HG03571 (cell line): Measurements from ENCODE around the gene TMIE.

Experiments used
- ATAC-seq: cut with Tn5 transposase; IDR thresholded peaks from one replicate; pipeline ENCODE4 v1.9.1; 2021; ENCODE audit not compliant: unreplicated experiment

The TMIE gene

DNA sequence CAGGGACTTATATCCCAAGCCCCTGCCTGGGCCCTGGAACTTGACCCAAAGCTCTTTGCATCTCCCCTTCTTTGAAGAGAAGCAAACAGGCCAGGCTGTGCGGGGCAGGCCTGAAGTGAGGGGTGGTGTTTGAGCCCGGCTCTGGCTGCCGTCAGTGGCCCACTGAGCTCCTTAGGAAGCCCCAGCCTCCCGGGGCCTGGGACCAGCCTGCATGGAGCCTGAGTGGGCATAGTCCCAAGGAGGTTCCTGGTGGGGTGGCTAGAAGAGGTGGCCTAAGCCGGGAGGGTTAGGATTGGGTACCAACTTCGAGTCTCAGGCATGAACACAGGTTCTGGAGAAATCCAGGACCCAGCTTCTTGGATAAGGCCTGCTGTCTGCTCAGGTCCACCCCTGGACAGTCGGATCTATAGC is 6.4 kb downstream of the TMIE start:
- no peak for ATAC-seq

DNA sequence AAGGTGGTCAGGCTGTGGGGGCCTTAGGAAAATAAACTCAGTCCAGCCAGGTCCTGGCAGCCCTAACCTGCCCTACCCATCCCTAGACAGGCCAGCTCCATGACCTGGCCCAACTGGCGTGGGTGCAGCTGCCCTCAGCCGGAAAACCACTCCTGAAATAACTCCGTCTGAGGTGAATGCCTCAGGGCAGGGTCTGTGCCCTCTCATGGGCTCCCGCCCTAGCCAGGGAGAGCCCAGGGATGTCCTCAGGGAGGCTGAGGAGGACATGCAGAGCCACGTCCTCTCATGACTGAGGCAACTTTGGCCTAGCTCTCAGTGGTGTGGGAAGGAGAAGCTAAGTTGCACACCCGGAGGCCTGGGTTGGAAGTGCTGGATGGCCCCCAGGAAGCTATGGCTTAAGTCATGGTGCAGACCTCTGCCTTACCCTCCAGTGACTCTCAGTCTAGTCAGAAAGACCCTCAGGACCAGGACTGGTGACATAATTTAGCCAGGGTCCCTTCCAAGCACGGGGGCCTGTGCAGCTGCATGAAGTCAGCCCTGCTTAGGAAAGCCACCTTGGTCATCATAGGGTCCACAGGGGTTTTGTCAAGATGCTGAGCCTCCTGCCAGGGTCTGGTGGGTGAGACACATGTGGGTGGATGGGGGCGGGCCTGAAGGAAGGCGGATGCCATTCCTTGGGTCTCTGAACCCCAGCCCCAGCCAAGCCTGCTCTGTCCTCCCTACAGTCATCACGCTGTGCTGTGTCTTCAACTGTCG is 7.4 kb downstream of the TMIE start:
- no peak for ATAC-seq

GRCh38 chr3:46709157-46709654 is 8.0 kb downstream of the TMIE start:
- ATAC-seq, result no peak

- no peak for ATAC-seq
Measured at GRCh38 chr3:46709721-46710120, 8.5 kb downstream of the TMIE start.

DNA sequence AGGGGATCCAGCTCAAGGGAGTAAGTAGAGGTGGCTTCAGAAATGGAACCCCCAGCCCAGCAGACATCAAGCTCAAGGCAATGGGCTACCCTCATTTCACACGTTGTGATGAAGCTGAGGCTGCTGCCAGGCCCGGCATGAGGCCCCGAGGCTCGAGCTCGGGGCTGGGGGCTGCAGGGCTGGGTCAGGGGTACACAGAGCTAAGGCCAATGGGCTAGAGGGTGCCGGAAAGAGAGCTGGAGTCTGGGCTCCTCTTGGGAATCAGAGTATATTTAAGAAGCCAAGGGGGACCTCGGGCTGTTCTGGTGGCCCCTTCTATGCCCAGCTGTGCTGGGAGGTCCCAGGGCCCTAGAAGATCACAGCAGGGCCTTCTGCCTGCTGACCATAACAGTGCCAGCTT is 9.0 kb downstream of the TMIE start:
- no peak for ATAC-seq

DNA sequence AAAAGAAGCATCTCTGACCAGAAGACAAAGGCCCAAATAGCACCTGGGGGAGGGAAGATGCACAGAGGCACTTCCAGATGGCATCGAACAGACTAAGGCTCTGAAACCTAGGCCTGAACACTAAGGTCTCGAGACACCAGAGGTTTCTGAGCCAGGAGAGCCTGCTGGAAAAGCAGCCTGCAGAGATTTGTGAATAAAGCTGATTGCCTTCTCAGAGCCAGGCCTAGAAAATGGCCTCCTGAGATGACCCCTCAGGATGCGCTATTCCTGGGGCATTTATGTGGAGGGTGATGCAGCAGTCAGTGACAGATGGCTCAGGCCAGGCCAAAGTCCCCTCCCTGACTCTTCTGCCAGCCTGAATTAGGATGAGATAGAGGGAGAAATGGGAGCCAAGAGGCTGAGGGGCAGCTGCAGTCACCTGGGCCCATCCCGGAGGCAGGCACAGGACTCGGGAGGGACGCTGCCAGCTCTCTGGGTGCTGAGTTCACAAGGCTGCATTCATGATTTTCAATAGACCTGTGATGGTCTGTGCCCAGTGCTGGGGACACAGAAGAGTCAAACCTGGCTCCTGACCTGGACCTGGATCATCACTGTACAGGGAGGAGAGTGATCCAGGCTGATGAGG is 9.6 kb downstream of the TMIE start:
- no peak for ATAC-seq

DNA sequence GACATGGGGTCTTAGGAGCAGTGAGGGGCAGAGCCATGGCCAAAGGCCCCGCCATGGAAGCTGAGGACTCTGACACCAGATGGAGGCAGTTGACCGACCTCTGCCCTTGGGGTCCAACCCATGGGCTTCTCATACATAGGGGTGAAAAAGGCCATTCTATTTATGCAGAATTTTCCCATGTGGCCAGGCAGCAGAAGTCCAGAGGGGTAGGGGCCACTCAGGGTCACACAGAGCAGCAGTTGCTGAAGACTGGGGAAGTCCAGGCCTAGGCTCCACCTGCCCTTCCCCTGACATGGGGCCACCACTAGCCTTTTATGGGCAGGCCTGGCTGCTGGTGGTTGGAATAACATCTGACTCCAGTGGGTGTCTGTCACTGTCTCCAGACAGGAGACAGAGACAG is 10.1 kb downstream of the TMIE start:
- ATAC-seq, result no peak

DNA sequence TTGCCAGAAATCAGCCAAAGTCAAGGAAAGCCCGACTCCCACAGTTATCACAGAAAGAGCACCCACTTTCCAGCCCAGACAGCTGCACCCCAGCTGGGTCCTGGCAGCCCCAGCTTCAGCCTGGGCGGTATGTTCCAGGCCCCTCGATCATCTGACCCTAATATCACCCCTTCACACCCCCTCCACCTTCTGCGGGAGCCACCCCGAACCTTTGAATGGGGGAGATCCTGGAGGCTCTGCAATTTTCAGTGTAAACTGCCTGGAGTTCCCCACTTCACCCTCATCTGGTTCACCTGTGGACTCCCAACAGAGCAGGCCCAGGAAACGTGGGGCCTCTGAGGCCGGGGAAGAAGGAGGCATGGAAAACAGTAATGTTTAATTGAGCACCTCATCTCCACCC is 10.6 kb downstream of the TMIE start:
- ATAC-seq, result no peak

DNA sequence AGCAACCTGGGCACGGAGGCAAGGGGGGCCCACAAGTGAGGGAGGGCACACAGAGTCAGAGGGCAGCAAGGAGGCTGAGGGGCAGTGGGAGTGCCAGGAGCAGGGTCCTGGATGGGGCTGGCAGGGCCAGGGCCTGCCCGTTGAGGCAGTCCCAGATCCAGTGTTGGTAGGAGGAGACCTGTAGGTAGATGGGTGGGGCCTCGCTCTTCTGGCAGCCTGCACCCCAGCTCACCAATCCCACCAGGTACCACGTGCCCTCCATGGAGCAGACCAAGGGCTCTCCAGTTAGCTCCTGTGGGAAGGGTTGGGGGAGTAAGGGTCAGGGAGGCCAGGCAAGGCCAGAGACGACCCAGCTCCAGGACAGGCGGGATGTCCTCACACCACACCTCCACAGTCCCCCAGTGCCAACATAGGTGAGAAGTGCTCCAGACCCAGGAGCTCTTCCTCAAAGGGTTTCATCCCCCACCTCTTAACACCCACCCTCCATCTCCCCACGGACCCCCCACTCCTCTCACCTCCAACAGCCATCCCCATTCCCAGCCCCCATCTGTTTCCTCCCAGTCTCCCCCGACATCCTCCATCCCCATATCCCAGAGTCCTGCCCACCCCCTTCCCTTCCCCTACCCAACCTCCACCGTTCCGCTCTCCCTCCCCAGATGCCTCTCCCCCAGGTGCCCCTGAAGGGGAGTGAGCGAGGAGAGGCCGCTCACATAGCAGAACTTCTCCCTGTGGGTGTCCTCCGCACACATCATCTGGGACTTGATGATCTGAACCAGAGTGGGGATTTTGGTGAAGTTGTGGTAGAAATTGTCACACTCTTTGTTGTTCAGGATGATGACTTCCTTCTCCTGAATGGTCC is 11.2 kb downstream of the TMIE start:
- ATAC-seq, result no peak

DNA sequence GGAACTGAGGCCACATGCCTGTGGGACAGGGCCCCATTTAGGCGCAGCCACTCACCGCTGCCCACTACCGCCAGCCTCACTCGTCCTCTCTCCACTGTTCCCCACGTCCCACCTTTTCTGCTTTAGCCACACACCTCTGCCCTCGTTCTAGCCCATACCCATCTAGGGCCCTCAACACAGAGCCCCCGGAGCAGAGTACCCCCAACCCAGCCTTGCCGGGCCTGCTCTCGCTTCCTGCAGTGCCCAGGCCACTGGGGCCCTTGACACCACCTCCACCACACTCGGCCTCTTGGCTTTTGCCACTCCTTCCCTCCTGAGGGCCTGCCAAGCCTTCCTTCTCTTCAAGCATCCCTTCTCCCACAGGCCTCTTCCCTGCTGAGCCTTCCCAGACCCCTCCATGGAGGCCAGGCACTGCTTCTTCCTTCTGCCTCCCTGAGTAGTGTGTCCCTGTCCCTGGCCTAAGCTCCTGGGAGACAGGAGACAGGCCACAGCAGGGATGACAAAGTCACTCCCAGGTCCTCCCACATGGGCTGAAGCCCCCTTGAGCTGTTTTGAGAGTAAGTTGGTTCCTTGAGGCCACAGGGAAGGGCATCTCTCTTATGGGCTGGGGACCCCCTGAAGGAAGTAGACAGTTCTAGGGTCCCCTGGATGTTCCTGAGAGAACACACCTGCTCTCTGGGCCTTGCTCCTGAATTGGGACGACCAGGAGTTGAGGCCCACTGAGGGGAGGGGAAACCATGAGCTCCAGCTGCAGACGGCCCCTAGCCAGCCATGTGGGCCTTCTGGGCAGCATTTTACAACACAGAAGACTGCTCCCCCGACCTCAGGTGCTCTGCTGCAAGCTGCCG is 12.1 kb downstream of the TMIE start:
- no peak for ATAC-seq

DNA sequence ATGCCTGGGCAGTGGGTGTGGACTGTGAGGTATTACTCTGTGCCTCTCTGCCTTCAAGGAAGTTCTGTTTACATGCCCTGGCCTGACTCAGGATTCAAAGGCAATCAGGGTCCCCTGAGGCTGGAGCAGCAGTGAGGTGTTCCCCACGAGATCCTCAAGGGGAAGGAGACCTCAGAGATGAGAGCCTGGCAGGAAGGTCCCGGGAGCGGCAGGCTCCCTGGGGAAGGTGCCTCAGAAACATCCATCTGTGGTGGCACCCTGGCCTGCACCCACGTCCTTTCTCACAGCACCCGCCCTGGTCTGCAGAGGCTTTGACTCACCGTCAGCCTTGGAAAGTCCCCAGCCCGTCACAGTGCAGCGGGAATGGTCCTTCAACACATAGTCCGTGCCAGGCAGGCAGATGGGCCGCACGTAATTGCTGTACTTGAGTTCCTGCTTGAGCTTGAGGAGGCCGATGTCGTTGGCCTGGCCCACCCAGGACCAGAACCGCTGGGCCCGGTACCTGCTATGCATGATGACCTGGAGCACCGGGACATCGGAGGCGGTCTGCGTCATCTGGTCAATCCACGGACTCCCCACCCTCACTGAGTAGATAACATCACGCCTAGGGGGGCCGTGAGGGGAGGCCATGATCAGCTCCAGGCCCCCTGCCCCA is 12.8 kb downstream of the TMIE start:
- ATAC-seq, result no peak

GRCh38 chr3:46714728-46715506 is 13.7 kb downstream of the TMIE start:
- ATAC-seq, result no peak

GRCh38 chr3:46715507-46716175 is 14.4 kb downstream of the TMIE start:
- ATAC-seq, result no peak

DNA sequence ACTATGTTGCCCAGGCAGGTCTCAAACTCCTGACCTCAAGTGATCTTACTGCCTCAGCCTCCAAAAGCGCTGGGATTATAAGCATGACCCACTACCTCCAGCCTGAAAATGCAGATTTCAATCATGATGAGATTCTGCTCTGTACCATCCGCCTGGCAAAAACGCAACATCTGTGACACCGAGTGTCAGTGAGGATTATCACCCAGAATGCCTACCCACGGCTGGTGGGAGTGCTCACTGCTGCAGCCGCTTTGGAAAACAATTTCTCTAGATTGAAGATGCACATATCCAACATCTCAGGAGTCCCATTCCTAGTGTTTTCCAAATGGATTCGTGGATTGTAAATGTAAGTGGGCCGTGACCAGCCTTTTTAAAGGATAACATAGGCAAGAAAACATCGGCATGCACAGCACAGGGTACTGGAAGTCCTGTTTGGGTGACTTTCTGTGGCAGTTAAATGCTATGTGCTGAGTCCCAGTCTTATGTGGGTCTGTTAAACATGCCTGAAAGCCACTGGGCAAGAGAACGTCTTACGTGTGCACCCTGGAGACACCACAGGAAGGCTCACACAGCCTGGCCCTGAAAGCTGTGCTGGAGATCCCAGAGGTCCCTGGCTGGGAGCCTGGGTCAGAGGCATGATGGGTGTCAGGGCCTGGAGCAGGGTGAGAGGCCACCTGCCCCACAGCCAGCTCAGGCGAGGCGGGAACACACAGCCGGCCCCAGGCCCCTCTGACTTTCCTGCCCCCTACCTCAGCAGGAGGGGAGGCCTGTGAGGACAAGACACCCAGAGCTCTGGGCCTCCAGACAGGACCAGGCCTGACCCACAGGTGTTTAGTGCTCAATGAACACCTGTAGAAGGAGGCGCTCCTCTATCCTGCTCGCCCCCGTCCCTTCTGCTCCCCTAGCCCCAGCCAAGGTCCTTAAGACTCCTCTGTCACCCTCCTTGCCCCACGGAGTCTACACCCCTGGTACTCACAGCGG is 15.6 kb downstream of the TMIE start:
- no peak for ATAC-seq

DNA sequence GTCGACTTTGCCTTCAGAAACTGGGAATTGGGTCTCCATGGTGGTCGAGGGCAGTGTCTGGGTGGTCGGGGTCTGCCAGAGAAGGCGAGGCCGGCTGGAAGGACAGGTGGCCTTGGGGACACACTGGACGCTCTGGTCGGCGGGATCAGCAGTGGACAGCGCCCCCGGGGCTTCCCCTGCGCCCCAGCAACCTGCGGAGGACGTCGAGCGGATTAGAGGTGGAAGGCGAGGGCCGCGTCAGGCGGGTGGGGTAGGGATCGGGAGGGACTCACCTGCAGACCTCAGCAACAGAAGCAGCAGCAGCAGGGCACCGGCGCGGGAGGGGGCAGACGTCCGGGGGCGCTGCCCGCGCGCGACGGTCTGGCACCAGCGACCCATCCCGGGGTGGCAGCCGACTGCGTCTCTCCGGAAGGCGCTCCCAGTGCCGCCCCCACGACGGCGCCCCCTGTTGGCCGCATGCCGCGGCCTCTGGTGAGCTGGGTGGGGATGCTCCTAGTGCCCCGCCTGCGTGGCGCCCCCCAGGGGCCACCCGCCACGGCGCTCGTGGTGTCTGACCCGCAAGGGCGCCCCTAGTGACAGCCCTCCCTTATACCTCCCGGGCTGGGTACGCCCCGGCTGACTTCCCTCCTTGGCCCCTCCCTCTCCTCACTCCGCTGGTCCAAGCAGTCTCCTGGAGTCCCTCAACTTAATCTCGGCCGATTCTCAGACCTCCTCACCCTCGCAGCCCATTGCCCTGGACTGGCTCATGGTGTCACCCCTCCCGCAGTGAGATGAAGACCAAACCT is 16.4 kb downstream of the TMIE start, which contains the start of gene PRSS50:
PRSS50 (minus strand) TSS at position 423 of the 785 bp plus-strand sequence; CDS start at position 378, 45 bp downstream.
- no peak for ATAC-seq

- ATAC-seq, result no peak
Measured at GRCh38 chr3:46719044-46719565, 17.9 kb downstream of the TMIE start.
